Heart left ventricle (tissue), 16 donors: ENCODE results near the gene STEAP3. TPM values are rescaled to one million over a fixed set of nuclear protein-coding genes. Genes with fewer than 3 reads are reported as not detected.

ENCODE experiments used
- ATAC-seq, 4 donors: fragments of 200-7000 bp; cut with Tn5 transposase; one replicate each; pipeline ENCODE4 v1.9.1; 2020 to 2022; ENCODE audit warnings: moderate library complexity in 4 of 4, mild to moderate bottlenecking in 3 of 4, moderate number of reproducible peaks in 1 of 4
- DNase-seq, 5 donors: peaks; one replicate each; pipeline ENCODE4 v3.0.0-alpha.2; 2020
- H3K27ac ChIP-seq, 12 donors: fragments of 200-600 bp; sonication (generic) in 4 of 12; one replicate each; pipeline versions ENCODE4 v1.5.0 to v1.8.0; 2016 to 2022; ENCODE audit warnings: mild to moderate bottlenecking in 2 of 12
- H3K27me3 ChIP-seq, 9 donors: fragments of 200-600 bp; sonication (generic) in 2 of 9; one replicate each; pipeline versions ENCODE4 v1.5.1 to v1.8.0; 2016 to 2022; ENCODE audit warnings: mild to moderate bottlenecking in 3 of 9
- H3K36me3 ChIP-seq, 9 donors: fragments of 200-600 bp; sonication (generic) in 2 of 9; one replicate each; pipeline versions ENCODE4 v1.5.0 to v1.8.0; 2018 to 2022; ENCODE audit warnings: mild to moderate bottlenecking in 2 of 9
- H3K4me1 ChIP-seq, 12 donors: fragments of 200-600 bp; sonication (generic) in 4 of 12; one replicate each; pipeline versions ENCODE4 v1.5.0 to v1.8.0; 2016 to 2022; ENCODE audit warnings: mild to moderate bottlenecking in 3 of 12
- H3K4me3 ChIP-seq, 12 donors: fragments of 200-600 bp; sonication (generic) in 4 of 12; one replicate each; pipeline versions ENCODE4 v1.5.0 to v1.8.0; 2017 to 2022; ENCODE audit warnings: mild to moderate bottlenecking in 9 of 12, moderate library complexity in 4 of 12
- H3K9me3 ChIP-seq, 12 donors: fragments of 200-600 bp; sonication (generic) in 4 of 12; one replicate each; pipeline versions ENCODE4 v1.5.0 to v1.8.0; 2016 to 2022; ENCODE audit warnings: mild to moderate bottlenecking in 1 of 12
- POLR2A ChIP-seq, 2 donors: fragments of 450-650 bp; IDR thresholded peaks; one replicate each; pipeline ENCODE4 v1.6.1; 2017; ENCODE audit warnings: antibody characterized with exemption in 2 of 2, mild to moderate bottlenecking in 2 of 2, moderate library complexity in 2 of 2
- WGBS, 4 donors: extraction: QIAGEN DNeasy Blood & Tissue Kit in 2 of 4; methylation state at CpG; one replicate each; pipeline versions ENCODE4 v1.1.5 to v1.1.7; 2013 to 2018; 5-methylcytosine and 5-hydroxymethylcytosine counted together
- intact Hi-C, 10 donors: fragments of 100-400 bp; cut with DNase I; formaldehyde crosslinking; loops; one replicate each; pipeline versions ENCODE4 v1.11.1 to v1.14.2; 2022
- polyA plus RNA-seq, 2 donors: library from polyadenylated mRNA; stranded (reverse); fragments of 200-250 nt; gene quantifications; one replicate each; pipeline ENCODE4 v1.2.3, GENCODE V29; 2013
- total RNA-seq, 9 donors: library from RNA; depleted of rRNA in 2 of 9; stranded (reverse); fragments of >200 nt in 2 of 9; fragmentation: NEBNext Ultra II Directional in 3 of 9; extraction: Animal tissue kit (Norgen Biotek cat#: 25700) in 3 of 9; gene quantifications; one replicate each; pipeline versions ENCODE4 v1.1.0 to v1.2.4, GENCODE V29; 2016 to 2023
- TF ChIP-seq, protein P1 (sequence below), 12 donors: fragments of 200-600 bp; sonication (generic) in 4 of 12; IDR thresholded peaks; one replicate each; pipeline versions ENCODE4 v1.5.0 to v1.8.0; 2018 to 2022; ENCODE audit warnings: antibody characterized with exemption in 12 of 12, mild to moderate bottlenecking in 5 of 12
- donor health status: ischemic (EF 13 %, LVEDD 7.1; RV severe dilation, severe dysfunction).
- donor health status: healthy with polysubstance abuse.
- donor health status: DM: no; HTN: yes; CAD: no.
- donor health status: DM: no; HTN: no; CAD: no.
- donor health status: ischemic (EF 25% LVEDD 6.9; RV normal size, moderate dysfunction).
- donor health status: ischemic (EF 25% LVEDD 5.7; RV mildly dilated, moderate dysfunction).
- donor health status: healthy.
- donor health status: DM: yes; HTN: yes; CAD: no.
- donor health status: ischemic (EF 35%, LVEDD 5.7; RV mildly dilated, moderate dysfunction).
- donor health status: nonischemic (EF 11% LVEDD 7.7; RV severe dilation, severe dysfunction).
- donor health status: DM: yes; HTN: yes; CAD: no.
- donor health status: PGD.
- donor health status: ischemic (EF 29% LVEDD 5.4; RV normal size, mild dysfunction).
- donor health status: nonischemic (EF 23%, LVEDD 6.1; RV moderate dilation, normal function).

STEAP3 gene
- total and polyA plus RNA-seq, 11 donors: 4.9 to 38.5 (median 11.1) TPM

- 94 to 96% (median 96%) methylated on average over 23 of the region's 23 CpGs for WGBS, 4 donors
- peaks cover 0 to 17% (median 0%) of the 10 kb centered on the region in 12 donors for H3K4me1 ChIP-seq
- TF ChIP-seq, protein P1, sequence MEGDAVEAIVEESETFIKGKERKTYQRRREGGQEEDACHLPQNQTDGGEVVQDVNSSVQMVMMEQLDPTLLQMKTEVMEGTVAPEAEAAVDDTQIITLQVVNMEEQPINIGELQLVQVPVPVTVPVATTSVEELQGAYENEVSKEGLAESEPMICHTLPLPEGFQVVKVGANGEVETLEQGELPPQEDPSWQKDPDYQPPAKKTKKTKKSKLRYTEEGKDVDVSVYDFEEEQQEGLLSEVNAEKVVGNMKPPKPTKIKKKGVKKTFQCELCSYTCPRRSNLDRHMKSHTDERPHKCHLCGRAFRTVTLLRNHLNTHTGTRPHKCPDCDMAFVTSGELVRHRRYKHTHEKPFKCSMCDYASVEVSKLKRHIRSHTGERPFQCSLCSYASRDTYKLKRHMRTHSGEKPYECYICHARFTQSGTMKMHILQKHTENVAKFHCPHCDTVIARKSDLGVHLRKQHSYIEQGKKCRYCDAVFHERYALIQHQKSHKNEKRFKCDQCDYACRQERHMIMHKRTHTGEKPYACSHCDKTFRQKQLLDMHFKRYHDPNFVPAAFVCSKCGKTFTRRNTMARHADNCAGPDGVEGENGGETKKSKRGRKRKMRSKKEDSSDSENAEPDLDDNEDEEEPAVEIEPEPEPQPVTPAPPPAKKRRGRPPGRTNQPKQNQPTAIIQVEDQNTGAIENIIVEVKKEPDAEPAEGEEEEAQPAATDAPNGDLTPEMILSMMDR (IDR thresholded peaks at IDR 0.05): no peak
- TF ChIP-seq POLR2A (IDR thresholded peaks at IDR 0.05): no peak
- H3K4me3 ChIP-seq: no peak overlapping the region
- H3K36me3 ChIP-seq: peaks cover 0 to 5% (median 0%) of the 10 kb centered on the region in 9 donors
- intact Hi-C loops: loop anchor here in 4 of 10 donors (5.0 to 10.0 kb wide), 2 partner anchors 248 to 251 kb away; no protein-coding TSS in a partner anchor
- DNase-seq: no peak
- ATAC-seq: no peak
- H3K27ac ChIP-seq: no peak overlapping the region
- no peaks in the 10 kb centered on the region for H3K9me3 ChIP-seq
- H3K27me3 ChIP-seq: no peaks in the 10 kb centered on the region
Measured at GRCh38 chr2:119263025-119263424, 39.4 kb downstream of the STEAP3 start.

- TF ChIP-seq, protein P1 (IDR thresholded peaks at IDR 0.05): no peak
- no peak for TF ChIP-seq POLR2A (IDR thresholded peaks at IDR 0.05)
- peaks cover 0 to under 1% (median 0%) of the 10 kb centered on the region in 12 donors for H3K9me3 ChIP-seq
- ATAC-seq (peak in 2 of 4 donors; percentile 46 to 53), DNase-seq (no peak)
- H3K36me3 ChIP-seq: peaks cover 0 to 5% (median 0%) of the 10 kb centered on the region in 9 donors
- no peak overlapping the region for H3K4me3 ChIP-seq
- H3K27ac ChIP-seq: no peak overlapping the region
- no peaks in the 10 kb centered on the region for H3K27me3 ChIP-seq
- 70 to 74% (median 73%) methylated on average over 5 of the region's 5 CpGs for WGBS, 4 donors
- H3K4me1 ChIP-seq: peaks cover 0 to 17% (median 0%) of the 10 kb centered on the region in 12 donors
- intact Hi-C loops: loop anchor here in 4 of 10 donors (5.0 to 10.0 kb wide), 2 partner anchors 249 to 251 kb away; no protein-coding TSS in a partner anchor
Measured at GRCh38 chr2:119263656-119264055, 40.0 kb downstream of the STEAP3 start.

GRCh38 chr2:119264781-119265692 is 41.4 kb downstream of the STEAP3 start:
- peaks cover 0 to 7% (median 0%) of the 10 kb centered on the region in 12 donors for H3K9me3 ChIP-seq
- 33 to 53% (median 48%) methylated on average over 10 to 13 of the region's 13 CpGs for WGBS, 4 donors
- peaks cover 0 to 5% (median 0%) of the 10 kb centered on the region in 9 donors for H3K36me3 ChIP-seq
- DNase-seq (peak in 2 of 5 donors; percentile 33 to 37), ATAC-seq (peak; percentile 42 to 87 (median 82))
- H3K27me3 ChIP-seq: no peaks in the 10 kb centered on the region
- no peak for TF ChIP-seq POLR2A (IDR thresholded peaks at IDR 0.05)
- TF ChIP-seq, protein P1 (IDR thresholded peaks at IDR 0.05): peak; percentile 52 to 82 (median 70)
- H3K27ac ChIP-seq: no peak overlapping the region
- H3K4me3 ChIP-seq: no peak overlapping the region
- intact Hi-C loops: loop anchor here in 7 of 10 donors (1.0 to 10.0 kb wide), 4 partner anchors 43 to 254 kb away; partner anchors contain the start of gene STEAP3 (in 1 of the 7)
- peaks cover 0 to 17% (median 0%) of the 10 kb centered on the region in 12 donors for H3K4me1 ChIP-seq

- ATAC-seq (no peak), DNase-seq (no peak)
- intact Hi-C loops: loop anchor here in 6 of 10 donors (1.0 to 10.0 kb wide), 4 partner anchors 43 to 254 kb away; partner anchors contain the start of gene STEAP3 (in 1 of the 6)
- Histone ChIP-seq H3K4me3 (no peak overlapping the region), H3K36me3 (peaks cover 0 to 5% (median 0%) of the 10 kb centered on the region in 9 donors), H3K4me1 (peaks cover 0 to 17% (median 0%) of the 10 kb centered on the region in 12 donors), H3K9me3 (peaks cover 0 to 13% (median 0%) of the 10 kb centered on the region in 12 donors), H3K27me3 (no peaks in the 10 kb centered on the region), H3K27ac (no peak overlapping the region)
- WGBS, 4 donors: 92 to 95% (median 92%) methylated on average over 6 of the region's 6 CpGs
- TF ChIP-seq, protein P1 (IDR thresholded peaks at IDR 0.05): no peak
- TF ChIP-seq POLR2A (IDR thresholded peaks at IDR 0.05): no peak
Measured at GRCh38 chr2:119265693-119266066, 42.0 kb downstream of the STEAP3 start.
